Neural cell (in vitro differentiated cells): Measurements from ENCODE around the gene GTSE1. TPM values are rescaled to one million over a fixed set of nuclear protein-coding genes. Genes with fewer than 3 reads are reported as not detected.

Experiments used
- H2AFZ ChIP-seq: fragments of 200-600, 300-800 bp; sonication (generic), shearing (Covaris generic); 2 replicates; pipeline ENCODE4 v1.6.0; 2014; ENCODE audit warnings: low read depth, mild to moderate bottlenecking, antibody characterized with exemption, low read length, moderate library complexity
- H3F3A ChIP-seq: fragments of 200-600 bp; shearing (Covaris generic); 2 replicates; pipeline ENCODE4 v1.6.1; 2016; ENCODE audit warnings: mild to moderate bottlenecking, moderate library complexity, mixed read lengths, antibody characterized with exemption, low read length; ENCODE audit not compliant: insufficient read depth, poor library complexity, severe bottlenecking
- H3K27ac ChIP-seq: fragments of 200-600, 300-800 bp; sonication (generic), shearing (Covaris generic); 2 replicates; pipeline ENCODE4 v1.5.1; 2014; ENCODE audit warnings: mild to moderate bottlenecking, low read length, moderate library complexity
- H3K27me3 ChIP-seq: fragments of 300-800, 200-600 bp; sonication (generic), shearing (Covaris generic); 2 replicates; pipeline ENCODE4 v1.6.0; 2014; ENCODE audit warnings: mild to moderate bottlenecking, low read depth, low read length, moderate library complexity; ENCODE audit not compliant: insufficient read depth
- H3K36me3 ChIP-seq: fragments of 300-800, 200-600 bp; sonication (generic), shearing (Covaris generic); 2 replicates; pipeline ENCODE4 v1.5.1; 2014; ENCODE audit warnings: mild to moderate bottlenecking, antibody characterized with exemption, low read length, moderate library complexity; ENCODE audit not compliant: insufficient read depth
- H3K4me2 ChIP-seq: fragments of 300-800, 200-600 bp; sonication (generic), shearing (Covaris generic); 2 replicates; pipeline ENCODE4 v1.6.0; 2014; ENCODE audit warnings: mild to moderate bottlenecking, low read length
- H3K4me3 ChIP-seq: fragments of 300-800, 200-600 bp; sonication (generic), shearing (Covaris generic); 2 replicates; pipeline ENCODE4 v1.5.1; 2014; ENCODE audit warnings: mild to moderate bottlenecking, low read length, moderate library complexity
- H3K79me2 ChIP-seq: fragments of 200-600 bp; shearing (Covaris generic); replicated peaks from 2 replicates; pipeline ENCODE4 v1.6.0; 2014; ENCODE audit warnings: mild to moderate bottlenecking, low read length, moderate library complexity; ENCODE audit not compliant: insufficient read depth
- H3K9ac ChIP-seq: fragments of 300-800, 200-600 bp; sonication (generic), shearing (Covaris generic); 2 replicates; pipeline ENCODE4 v1.6.1; 2016; ENCODE audit warnings: mild to moderate bottlenecking, low read length, mixed read lengths
- H3K9me2 ChIP-seq: fragments of 200-600 bp; shearing (Covaris generic); 2 replicates; pipeline ENCODE4 v1.6.1; 2016; ENCODE audit warnings: mild to moderate bottlenecking, low read length, mixed read lengths; ENCODE audit not compliant: insufficient read depth
- H3K9me3 ChIP-seq: fragments of 200-600, 300-800 bp; sonication (generic), shearing (Covaris generic); 2 replicates; pipeline ENCODE4 v1.6.1; 2016; ENCODE audit warnings: mild to moderate bottlenecking, mixed run types, low read length, moderate library complexity, mixed read lengths
- H4K20me1 ChIP-seq: fragments of 200-600 bp; shearing (Covaris generic); 2 replicates; pipeline ENCODE4 v1.6.1; 2016; ENCODE audit warnings: mild to moderate bottlenecking, mixed run types; ENCODE audit not compliant: insufficient read depth
- CTCF ChIP-seq: fragments of 450-650 bp; IDR thresholded peaks from 2 replicates; pipeline ENCODE4 v1.5.1; 2014; ENCODE audit warnings: antibody characterized with exemption, mild to moderate bottlenecking, moderate library complexity; ENCODE audit not compliant: poor library complexity, severe bottlenecking
- EP300 ChIP-seq: fragments of 450-650 bp; conservative IDR thresholded peaks from 2 replicates; pipeline ENCODE4 v1.6.1; 2014; ENCODE audit warnings: antibody characterized with exemption, mild to moderate bottlenecking, moderate library complexity; ENCODE audit not compliant: poor library complexity, severe bottlenecking
- EZH2 ChIP-seq: fragments of 200-600, 300-800 bp; shearing (Covaris generic), sonication (generic); IDR thresholded peaks from 2 replicates; pipeline ENCODE4 v1.6.1; 2014; ENCODE audit warnings: antibody characterized with exemption, low read length, borderline replicate concordance, mild to moderate bottlenecking; ENCODE audit not compliant: insufficient read depth, poor library complexity, severe bottlenecking
- MXI1 ChIP-seq: fragments of 450-650 bp; conservative IDR thresholded peaks from 2 replicates; pipeline ENCODE4 v1.6.1; 2014; ENCODE audit warnings: antibody characterized with exemption, mild to moderate bottlenecking; ENCODE audit not compliant: poor library complexity, severe bottlenecking
- POLR2AphosphoS5 ChIP-seq: IDR thresholded peaks from 2 replicates; pipeline ENCODE4 v1.6.1; 2012
- RAD21 ChIP-seq: fragments of 450-650 bp; conservative IDR thresholded peaks from 2 replicates; pipeline ENCODE4 v1.6.1; 2014; ENCODE audit warnings: antibody characterized with exemption, mild to moderate bottlenecking, moderate library complexity
- REST ChIP-seq: IDR thresholded peaks from 2 replicates; pipeline ENCODE4 v1.6.1; 2012; ENCODE audit warnings: borderline replicate concordance
- SMC3 ChIP-seq: fragments of 450-650 bp; conservative IDR thresholded peaks from 2 replicates; pipeline ENCODE4 v1.6.1; 2014; ENCODE audit warnings: antibody characterized with exemption, mild to moderate bottlenecking, moderate library complexity; ENCODE audit not compliant: poor library complexity
- TAF1 ChIP-seq: IDR thresholded peaks from 2 replicates; pipeline ENCODE4 v1.6.1; 2012; ENCODE audit warnings: low read depth
- polyA plus RNA-seq: library from polyadenylated mRNA; depleted of rRNA; stranded (reverse); fragments of >200 nt; gene quantifications from 2 replicates; pipeline ENCODE4 v1.2.3, GENCODE V29; 2014

Gene GTSE1
- polyA plus RNA-seq, 1 donor from 2014 or later: 0.28 TPM

- Histone ChIP-seq H3F3A (no peaks in the 10 kb centered on the region), H3K79me2 (no peaks in the 10 kb centered on the region), H3K9me3 (no peaks in the 10 kb centered on the region), H3K4me2 (no peak overlapping the region), H3K4me3 (no peak overlapping the region), H4K20me1 (no peaks in the 10 kb centered on the region), H3K27me3 (no peaks in the 10 kb centered on the region), H2AFZ (no peak overlapping the region), H3K9me2 (no peaks in the 10 kb centered on the region), H3K9ac (no peak overlapping the region), H3K27ac (no peak overlapping the region), H3K36me3 (no peaks in the 10 kb centered on the region)
- TF ChIP-seq EZH2: no peak
- no peak for TF ChIP-seq POLR2AphosphoS5
- no peak for TF ChIP-seq RAD21
- TF ChIP-seq EP300: no peak
Measured at GRCh38 chr22:46290843-46291785, 5.6 kb upstream of the GTSE1 start.

GRCh38 chr22:46292173-46292572 lies 4.5 kb upstream of the GTSE1 start:
- Histone ChIP-seq H3K9me2 (no peaks in the 10 kb centered on the region), H3K4me2 (no peak overlapping the region), H3K27me3 (no peaks in the 10 kb centered on the region), H3K9ac (no peak overlapping the region), H3K9me3 (no peaks in the 10 kb centered on the region), H3F3A (no peaks in the 10 kb centered on the region), H3K36me3 (no peaks in the 10 kb centered on the region), H3K4me3 (no peak overlapping the region), H2AFZ (no peak overlapping the region), H4K20me1 (no peaks in the 10 kb centered on the region), H3K79me2 (no peaks in the 10 kb centered on the region), H3K27ac (no peak overlapping the region)
- TF ChIP-seq EZH2 (no peak), RAD21 (no peak), POLR2AphosphoS5 (no peak), REST (no peak), TAF1 (no peak), CTCF (no peak), SMC3 (no peak), MXI1 (no peak), EP300 (no peak)
